Tibial nerve (tissue), 4 donors: ENCODE data around the gene TPRG1L.

Experiments
- CTCF ChIP-seq, 5 experiments: fragments of 200-600 bp in 3 of 5; fragments of 450-650 bp in 2 of 5; sonication (generic) in 3 of 5; IDR thresholded peaks; one replicate each; pipeline ENCODE4 v1.5.1; 2016 to 2019; ENCODE audit warnings: antibody characterized with exemption in 5 of 5, mild to moderate bottlenecking in 3 of 5, moderate library complexity in 2 of 5
- EP300 ChIP-seq, 2 donors: sonication (generic); formaldehyde crosslinking; IDR thresholded peaks; one replicate each; pipeline ENCODE4 v1.6.1; 2017; ENCODE audit warnings: antibody characterized with exemption in 2 of 2, mild to moderate bottlenecking in 1 of 2
- POLR2A ChIP-seq, 2 donors: fragments of 450-650 bp; IDR thresholded peaks; one replicate each; pipeline ENCODE4 v1.6.1; 2017; ENCODE audit warnings: antibody characterized with exemption in 2 of 2, mild to moderate bottlenecking in 2 of 2, moderate library complexity in 2 of 2

- TF ChIP-seq CTCF (IDR thresholded peaks at IDR 0.05) = peak in 1 of 5 experiments; percentile 9
- TF ChIP-seq POLR2A (IDR thresholded peaks at IDR 0.05) = peak; percentile 49 to 84
- TF ChIP-seq EP300 (IDR thresholded peaks at IDR 0.05) = peak; percentile 79 to 82
Measured at GRCh38 chr1:3649342-3650247, 24.8 kb downstream of the TPRG1L start, which contains the start of gene WRAP73.
